AG04449 (cell line): Measurements from ENCODE around the gene TRDN.

Source experiments
- CTCF ChIA-PET: fragments of 350-600 bp; formaldehyde crosslinking; extraction: SDS; loops from one replicate; lab custom pipeline; 2021; ENCODE audit warnings: antibody characterized with exemption; lab: Yijun Ruan, JAX
- POLR2A ChIA-PET: fragments of 400-600, 350-600 bp; formaldehyde crosslinking; extraction: SDS; loops from one replicate; lab custom pipeline; 2020; ENCODE audit warnings: antibody characterized with exemption, inconsistent platforms; lab: Yijun Ruan, JAX
- DNase-seq: peaks from one replicate; pipeline ENCODE4 v3.0.0-alpha.2; 2010; ENCODE audit warnings: low read depth, low spot score
- H3K4me3 ChIP-seq: 2 replicates; pipeline ENCODE4 v1.5.1; 2011; ENCODE audit warnings: low read depth, mild to moderate bottlenecking, control low read depth, low read length
- TF ChIP-seq, protein P1 (sequence below): IDR thresholded peaks from one replicate; pipeline ENCODE4 v1.5.1; 2011; ENCODE audit warnings: mild to moderate bottlenecking, moderate library complexity, low read length, control low read depth, inconsistent platforms; ENCODE audit not compliant: insufficient read depth; ENCODE audit errors: missing control alignments

The TRDN gene

DNA sequence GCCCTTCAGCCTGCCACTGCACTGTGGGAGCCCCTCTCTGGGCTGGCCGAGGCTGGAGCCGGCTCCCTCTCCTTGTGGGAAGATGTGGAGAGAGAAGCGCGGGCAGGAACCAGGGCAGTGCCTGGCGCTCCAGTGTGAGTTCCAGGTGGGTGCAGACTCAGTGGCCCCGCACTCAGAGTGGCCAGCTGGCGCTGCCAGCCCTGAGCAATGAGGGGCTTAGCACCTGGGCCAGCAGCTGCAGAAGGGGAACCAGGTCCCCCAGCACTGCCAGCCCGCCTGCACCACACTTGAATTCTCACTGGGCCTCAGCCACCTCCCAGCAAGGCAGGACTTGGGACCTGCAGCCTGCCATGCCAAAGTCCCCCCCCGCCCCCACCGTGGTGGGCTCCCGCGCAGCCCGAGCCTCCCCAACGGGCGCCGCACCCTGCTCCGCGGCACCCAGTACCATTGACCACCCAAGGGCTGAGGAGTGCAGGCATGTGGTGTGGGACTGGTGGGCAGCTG is 434.8 kb downstream of the TRDN start:
- ChIA-PET POLR2A (no interaction called here), CTCF (no interaction called here)
- TF ChIP-seq, protein P1, sequence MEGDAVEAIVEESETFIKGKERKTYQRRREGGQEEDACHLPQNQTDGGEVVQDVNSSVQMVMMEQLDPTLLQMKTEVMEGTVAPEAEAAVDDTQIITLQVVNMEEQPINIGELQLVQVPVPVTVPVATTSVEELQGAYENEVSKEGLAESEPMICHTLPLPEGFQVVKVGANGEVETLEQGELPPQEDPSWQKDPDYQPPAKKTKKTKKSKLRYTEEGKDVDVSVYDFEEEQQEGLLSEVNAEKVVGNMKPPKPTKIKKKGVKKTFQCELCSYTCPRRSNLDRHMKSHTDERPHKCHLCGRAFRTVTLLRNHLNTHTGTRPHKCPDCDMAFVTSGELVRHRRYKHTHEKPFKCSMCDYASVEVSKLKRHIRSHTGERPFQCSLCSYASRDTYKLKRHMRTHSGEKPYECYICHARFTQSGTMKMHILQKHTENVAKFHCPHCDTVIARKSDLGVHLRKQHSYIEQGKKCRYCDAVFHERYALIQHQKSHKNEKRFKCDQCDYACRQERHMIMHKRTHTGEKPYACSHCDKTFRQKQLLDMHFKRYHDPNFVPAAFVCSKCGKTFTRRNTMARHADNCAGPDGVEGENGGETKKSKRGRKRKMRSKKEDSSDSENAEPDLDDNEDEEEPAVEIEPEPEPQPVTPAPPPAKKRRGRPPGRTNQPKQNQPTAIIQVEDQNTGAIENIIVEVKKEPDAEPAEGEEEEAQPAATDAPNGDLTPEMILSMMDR, result no peak
- DNase-seq, result no peak
- no peak overlapping the region for H3K4me3 ChIP-seq

DNA sequence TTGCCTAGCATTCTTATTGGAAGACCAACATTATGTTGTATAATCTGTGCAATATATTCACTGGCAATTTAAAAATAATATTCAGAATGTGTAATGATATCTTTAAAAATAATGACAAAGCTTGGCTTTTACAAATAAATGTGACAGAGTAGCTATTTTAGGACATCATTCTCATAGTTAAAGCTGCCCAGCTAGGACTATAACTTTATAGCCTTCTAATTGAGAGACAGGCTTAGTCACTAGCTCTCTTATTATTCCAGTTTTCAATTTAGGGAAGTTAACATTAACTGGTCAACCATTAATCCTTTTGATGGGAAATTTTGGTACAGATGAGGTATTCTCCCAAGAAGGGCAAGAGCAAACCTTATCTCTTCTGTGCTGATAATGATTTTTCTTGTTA is 443.5 kb downstream of the TRDN start:
- no peak overlapping the region for H3K4me3 ChIP-seq
- ChIA-PET CTCF (no interaction called here), POLR2A (no interaction called here)
- TF ChIP-seq, protein P1, result no peak
- DNase-seq, result no peak

DNA sequence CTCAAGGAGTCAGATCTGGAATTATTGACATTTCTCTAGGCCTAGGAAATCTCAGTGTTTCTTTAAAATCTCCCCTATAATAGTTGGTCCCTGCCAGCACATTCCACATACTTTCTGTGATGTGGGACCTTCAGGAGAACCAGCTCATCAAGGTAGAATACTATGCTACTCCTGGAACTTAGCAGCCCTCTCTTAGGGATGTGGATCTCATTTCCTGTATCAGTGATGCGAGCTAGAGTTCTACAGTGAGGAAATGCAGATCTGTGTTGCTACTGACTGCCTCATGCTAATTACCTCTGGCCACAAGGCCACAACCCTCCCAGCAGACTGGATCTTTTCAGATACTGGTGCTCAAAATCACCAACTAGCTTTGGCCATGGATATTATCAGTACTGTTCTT is 446.9 kb downstream of the TRDN start:
- no peak for DNase-seq
- no peak overlapping the region for H3K4me3 ChIP-seq
- CTCF ChIA-PET, result no interaction called here
- TF ChIP-seq, protein P1, result no peak
- POLR2A ChIA-PET, result no interaction called here

DNA sequence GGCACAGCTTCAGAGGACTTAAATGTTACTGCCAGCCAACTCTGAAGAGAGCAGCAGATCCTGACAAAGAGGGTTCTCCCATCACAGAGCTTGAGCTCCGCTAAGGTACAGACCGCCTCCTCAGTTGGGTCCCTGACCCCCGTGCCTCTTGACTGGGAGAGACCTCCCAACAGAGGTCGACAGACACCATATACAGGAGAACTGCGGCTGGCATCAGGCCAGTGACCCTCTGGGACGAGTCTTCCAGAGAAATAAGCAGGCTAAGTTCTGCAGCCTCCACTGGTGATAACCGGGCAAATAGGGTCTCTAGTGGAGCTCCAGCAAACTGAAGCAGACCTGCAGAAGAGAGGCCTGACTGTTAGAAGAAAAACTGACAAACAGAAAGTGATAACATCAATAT is 453.8 kb downstream of the TRDN start:
- TF ChIP-seq, protein P1, result no peak
- DNase-seq, result no peak
- ChIA-PET POLR2A (no interaction called here), CTCF (no interaction called here)
- no peak overlapping the region for H3K4me3 ChIP-seq

DNA sequence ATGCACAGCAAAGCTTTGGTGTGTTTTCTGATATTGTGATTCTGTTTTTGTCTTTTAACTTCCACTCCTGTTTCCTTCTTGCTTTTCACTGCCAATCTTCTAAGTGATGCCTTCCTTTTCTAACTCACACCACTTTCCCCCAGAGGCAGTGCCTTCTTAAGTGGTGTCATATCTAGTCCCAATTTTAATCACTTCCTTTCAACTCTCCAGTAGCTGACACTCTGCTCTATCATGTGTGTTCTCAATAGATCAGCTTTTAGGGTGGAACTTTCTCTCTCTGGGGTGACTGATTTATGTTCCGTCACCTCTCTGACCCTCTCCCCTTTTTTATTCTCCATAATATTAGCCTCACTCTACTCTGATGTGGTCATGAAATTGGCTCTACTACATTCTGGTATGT is 460.0 kb downstream of the TRDN start:
- ChIA-PET POLR2A (no interaction called here), CTCF (no interaction called here)
- TF ChIP-seq, protein P1, result no peak
- DNase-seq, result no peak
- no peak overlapping the region for H3K4me3 ChIP-seq

DNA sequence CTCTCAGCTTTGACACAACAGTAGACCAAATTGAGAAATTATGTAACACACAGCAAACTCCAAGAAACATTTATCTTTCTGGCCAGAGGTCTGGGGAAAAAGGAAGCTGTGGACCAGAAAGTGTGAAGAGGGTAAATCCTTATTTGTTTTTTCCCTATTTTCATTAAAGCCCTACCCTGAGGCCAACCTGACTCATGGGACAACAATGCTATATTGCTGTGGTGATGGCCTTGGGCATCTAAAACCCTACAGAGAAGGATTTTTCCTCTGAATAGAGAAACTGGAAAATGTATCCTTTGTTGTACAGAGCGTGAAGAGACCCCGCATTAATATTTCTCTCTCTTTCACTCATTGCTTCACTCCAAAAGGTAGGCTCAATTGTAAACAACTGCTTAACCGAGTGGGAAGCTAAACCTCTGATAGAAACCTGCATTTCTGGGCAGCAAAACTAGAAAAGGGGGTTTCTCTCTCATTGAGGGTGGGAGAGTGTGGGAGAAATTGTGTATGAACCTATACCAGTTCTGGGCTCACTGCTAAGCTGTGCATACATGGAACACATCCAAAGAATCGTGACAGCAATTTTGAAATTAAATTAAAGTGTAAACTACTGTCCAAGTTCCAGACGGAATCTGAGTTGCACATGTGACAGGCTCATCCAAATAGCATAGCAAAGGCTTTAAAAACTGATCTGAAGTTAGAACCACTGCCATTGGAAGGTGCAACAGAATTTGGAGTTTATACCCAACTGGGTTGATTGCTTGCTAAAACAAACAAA is 465.2 kb downstream of the TRDN start:
- ChIA-PET CTCF (no interaction called here), POLR2A (no interaction called here)
- TF ChIP-seq, protein P1, result no peak
- H3K4me3 ChIP-seq, result no peak overlapping the region
- no peak for DNase-seq
